ENCODE measurements around the gene OBI1.

The OBI1 gene

DNA sequence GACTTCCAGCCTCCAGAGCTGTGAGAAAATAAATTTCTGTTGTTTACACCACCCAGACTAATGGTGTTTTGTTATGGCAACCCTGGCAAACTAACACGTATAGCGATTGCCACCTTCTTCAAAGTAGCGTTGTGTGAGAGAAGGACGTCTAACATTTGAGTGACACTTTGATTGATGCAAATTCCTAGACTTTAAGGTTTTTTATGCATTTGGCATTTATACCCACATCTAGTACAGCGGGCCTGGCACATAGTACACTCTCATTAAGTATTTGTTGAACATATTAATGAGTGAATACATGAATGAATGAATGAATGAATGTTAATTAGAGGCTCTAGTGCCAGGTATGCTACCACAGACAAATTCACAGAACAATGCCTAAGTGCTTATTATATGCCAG lies 92.3 kb downstream of the OBI1 start:
- no peak for DNase-seq

Data from NCI-H510A treated with DMSO at 0.1 percent for 48 hours (cell line).